GM12892 (cell line): Measurements from ENCODE around the gene ZNF653.

Experiments used
- POLR2A ChIP-seq: IDR thresholded peaks from 2 replicates; pipeline ENCODE4 v1.6.1; 2011; ENCODE audit warnings: low read depth, low read length, control low read depth
- POLR2AphosphoS5 ChIP-seq: IDR thresholded peaks from 2 replicates; pipeline ENCODE4 v1.6.1; 2011; ENCODE audit warnings: low read depth, low read length, control low read depth

GRCh38 chr19:11444059-11444458 is 61.6 kb downstream of the ZNF653 start:
- TF ChIP-seq POLR2AphosphoS5 = no peak
- no peak for TF ChIP-seq POLR2A
